ENCODE data around the gene SLC35E4.
A peak's percentile ranks its signal among the peaks of the same experiment; 100 is the strongest.

Gene SLC35E4

DNA sequence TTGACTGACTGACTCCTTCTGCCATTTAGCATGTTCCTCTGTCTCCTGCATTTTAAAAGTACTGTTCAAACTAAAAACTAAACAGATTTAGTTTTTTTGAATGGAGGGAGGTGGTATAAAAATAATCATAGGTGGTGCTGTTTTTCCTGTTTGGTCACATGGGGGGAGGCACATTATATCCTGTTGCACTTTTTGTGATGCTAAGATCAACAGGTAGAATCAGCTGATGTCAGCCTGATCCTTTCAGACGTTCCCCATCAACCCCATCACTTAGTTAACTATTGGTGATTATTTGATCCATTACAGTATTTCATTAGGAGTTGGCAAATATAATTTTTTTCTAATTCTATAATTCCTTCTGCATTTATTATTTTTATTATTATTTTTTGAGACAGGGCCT is 54.0 kb downstream of the SLC35E4 start:
- DNase-seq (ENCODE audit: low spot score), result no peak

DNA sequence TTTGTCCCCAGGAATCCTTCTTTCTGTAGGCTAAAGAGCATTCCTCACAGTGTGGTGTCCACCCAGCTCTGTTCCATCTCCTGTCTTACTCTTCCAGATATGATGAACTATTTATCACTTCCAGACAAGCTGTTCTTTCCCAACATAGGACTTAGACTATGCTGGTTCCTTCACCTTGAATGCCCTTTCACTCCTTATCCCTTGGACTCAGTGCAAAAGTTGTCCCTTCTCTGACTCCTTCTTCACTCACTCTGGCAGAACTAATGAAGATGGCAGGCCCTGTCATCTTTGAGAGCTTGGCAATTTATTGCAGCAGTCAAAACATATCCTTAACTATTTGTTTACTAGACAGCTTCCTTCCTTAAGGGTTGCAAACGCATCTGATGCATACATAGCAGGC is 55.6 kb downstream of the SLC35E4 start:
- DNase-seq (ENCODE audit: low spot score), result no peak

DNA sequence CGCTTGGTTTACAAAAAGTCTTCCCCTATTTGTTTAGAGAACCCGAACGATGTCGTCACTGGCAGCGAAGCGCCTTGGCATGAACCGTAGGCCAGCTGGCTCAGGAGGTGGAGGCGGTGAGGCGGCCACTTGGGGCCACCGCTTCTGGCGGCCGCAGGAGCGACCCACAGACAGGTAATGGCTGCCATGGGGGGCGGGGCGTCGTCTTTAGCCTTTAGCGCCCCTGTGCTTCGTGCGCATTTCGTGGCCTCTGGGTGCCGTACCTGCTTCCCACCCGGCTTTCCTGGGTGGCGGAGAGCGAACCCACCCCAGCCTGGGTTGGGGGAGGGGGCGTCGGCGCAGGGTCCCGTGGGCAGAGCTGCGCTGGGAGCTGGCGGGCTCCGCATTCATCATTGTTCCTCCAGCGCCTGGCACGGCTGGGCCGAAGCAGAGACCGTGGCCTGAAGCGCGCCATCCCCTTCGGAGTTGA is 58.6 kb downstream of the SLC35E4 start:
- peak; percentile 40 for DNase-seq (ENCODE audit: low spot score)

DNA sequence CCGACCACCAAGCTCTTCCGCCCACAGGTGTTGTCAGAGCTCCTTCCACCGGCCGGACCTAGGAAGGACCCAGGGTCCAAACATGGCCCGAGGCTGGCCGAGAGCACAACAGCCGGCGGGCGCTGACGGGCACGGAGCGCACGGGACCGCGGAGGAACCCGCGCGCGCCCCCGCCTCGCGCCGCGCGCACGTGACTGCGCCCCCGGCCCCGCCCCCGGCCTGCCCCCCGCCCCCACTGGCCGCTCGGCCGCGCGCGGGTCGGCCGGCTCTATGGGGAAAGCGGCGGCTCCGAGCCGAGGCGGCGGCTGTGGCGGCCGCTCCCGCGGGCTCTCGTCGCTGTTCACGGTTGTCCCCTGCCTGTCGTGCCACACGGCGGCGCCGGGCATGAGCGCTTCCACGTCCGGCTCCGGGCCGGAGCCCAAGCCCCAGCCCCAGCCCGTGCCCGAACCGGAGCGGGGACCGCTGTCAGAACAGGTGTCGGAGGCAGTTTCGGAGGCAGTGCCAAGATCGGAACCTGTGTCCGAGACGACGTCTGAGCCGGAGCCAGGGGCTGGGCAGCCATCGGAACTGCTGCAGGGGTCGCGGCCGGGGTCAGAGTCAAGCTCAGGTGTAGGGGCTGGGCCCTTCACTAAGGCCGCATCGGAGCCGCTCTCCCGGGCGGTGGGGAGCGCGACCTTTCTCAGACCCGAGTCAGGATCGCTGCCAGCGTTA is 59.2 kb downstream of the SLC35E4 start, which contains the start of gene OSBP2:
OSBP2 (plus strand) TSS at position 235 of the 711 bp plus-strand sequence; CDS start at position 271, 36 bp downstream.
- peak; percentile 22 for DNase-seq (ENCODE audit: low spot score)

DNA sequence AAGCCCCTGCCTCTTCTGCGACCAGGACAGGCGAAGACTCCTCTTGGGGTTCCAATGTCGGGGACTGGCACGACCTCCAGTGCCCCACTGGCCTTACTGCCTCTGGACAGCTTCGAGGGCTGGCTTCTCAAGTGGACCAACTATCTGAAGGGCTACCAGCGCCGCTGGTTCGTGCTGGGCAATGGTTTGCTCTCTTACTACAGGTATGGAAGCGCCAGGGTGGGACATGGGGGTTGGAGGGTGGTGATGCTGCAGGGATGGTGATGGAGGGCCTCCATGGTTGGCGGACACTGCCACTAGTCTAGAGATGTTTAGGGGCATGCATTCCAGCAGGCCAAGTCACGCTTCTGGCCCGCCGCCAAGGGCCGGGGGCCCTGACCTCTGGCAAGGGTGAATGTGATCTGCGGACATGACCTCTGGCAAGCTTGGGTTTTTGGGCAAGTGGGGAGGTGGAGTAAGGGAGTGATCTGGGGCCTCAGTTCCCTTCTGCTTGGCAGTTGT is 59.8 kb downstream of the SLC35E4 start:
- DNase-seq (ENCODE audit: low spot score), result no peak

DNA sequence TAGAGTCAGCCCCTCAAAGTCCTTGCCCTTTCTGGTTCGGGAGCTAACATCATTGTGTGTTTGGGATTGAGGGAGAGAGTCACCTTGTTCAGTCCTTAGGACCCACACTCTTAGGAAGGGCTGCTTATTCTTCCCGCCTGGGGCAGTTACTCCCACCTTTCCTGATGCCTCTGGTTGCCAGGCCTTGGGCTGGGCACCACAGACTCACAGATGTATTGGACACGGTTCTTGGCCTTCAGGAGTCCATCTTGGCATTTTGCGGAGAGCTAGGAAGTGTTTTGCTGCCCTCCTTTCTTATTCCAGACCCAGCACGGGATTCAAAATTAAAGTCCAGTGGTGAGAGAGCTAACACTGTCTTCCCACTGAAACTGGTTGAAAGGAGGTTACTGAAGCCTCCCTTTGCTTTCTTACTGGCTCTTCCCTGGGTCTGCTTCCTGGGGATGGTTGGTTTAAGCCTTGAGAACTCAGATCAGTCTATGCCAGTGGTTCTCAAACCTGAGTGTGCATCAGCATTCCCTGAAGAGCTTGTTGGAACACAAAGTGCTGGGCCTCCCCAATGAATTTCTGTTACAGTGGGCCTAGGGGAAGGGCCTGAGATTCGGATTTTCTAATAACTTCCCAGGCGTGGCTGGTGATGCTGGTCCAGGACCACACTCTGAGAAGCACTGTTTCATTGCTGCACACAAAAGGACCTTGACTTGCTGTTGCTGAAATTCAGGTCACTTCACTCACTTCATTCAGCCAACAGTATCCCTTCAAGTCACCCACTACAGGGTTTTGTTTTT is 60.5 kb downstream of the SLC35E4 start:
- no peak for DNase-seq (ENCODE audit: low spot score)
